PC-9 (cell line): ENCODE measurements around the gene PTPRC. TPM values are rescaled to one million over a fixed set of nuclear protein-coding genes. Genes with fewer than 3 reads are reported as not detected.

Experiments used
- BruUV-seq: library from RNA; stranded (reverse); fragments of 400-500 nt; replicated peaks from 2 replicates; lab custom pipeline; 2021; lab: Mats Ljungman, UMichigan
- CTCF ChIA-PET: fragments of 300-600 bp; sonication (Branson Sonifier 250); formaldehyde crosslinking; loops from one replicate; lab custom pipeline; 2022; ENCODE audit warnings: antibody characterized with exemption; lab: Charles Lee
- POLR2A ChIA-PET: fragments of 300-600 bp; sonication (Branson Sonifier 250); formaldehyde crosslinking; loops from one replicate; lab custom pipeline; 2022; ENCODE audit warnings: antibody characterized with exemption; ENCODE audit not compliant: unreplicated experiment; lab: Charles Lee
- DNase-seq, 2 experiments: peaks; one replicate each; pipeline versions ENCODE4 v3.0.0 to v3.0.0-alpha.2; 2015 to 2022; ENCODE audit warnings: mixed read lengths in 1 of 2
- H2AFZ ChIP-seq: fragments of 200-600 bp; sonication (generic); 2 replicates; pipeline ENCODE4 v1.8.1; 2017; ENCODE audit warnings: antibody characterized with exemption
- H3F3A ChIP-seq: fragments of 200-600 bp; sonication (generic); 2 replicates; pipeline ENCODE4 v1.8.1; 2017; ENCODE audit warnings: antibody characterized with exemption, mild to moderate bottlenecking, low read depth; ENCODE audit not compliant: insufficient read depth
- H3K27ac ChIP-seq: fragments of 200-600 bp; sonication (generic); 2 replicates; pipeline ENCODE4 v1.6.1; 2016; ENCODE audit warnings: mixed run types
- H3K27me3 ChIP-seq: fragments of 200-600 bp; sonication (generic); 2 replicates; pipeline ENCODE4 v1.6.1; 2016; ENCODE audit warnings: low read depth, mixed run types; ENCODE audit not compliant: insufficient read depth
- H3K36me3 ChIP-seq: fragments of 200-600 bp; sonication (generic); 2 replicates; pipeline ENCODE4 v1.6.1; 2016; ENCODE audit warnings: low read depth, mixed run types
- H3K4me1 ChIP-seq: fragments of 200-600 bp; sonication (generic); replicated peaks from 2 replicates; pipeline ENCODE4 v1.6.1; 2016; ENCODE audit warnings: mixed run types; ENCODE audit not compliant: insufficient read depth
- H3K4me2 ChIP-seq: fragments of 200-600 bp; sonication (generic); 2 replicates; pipeline ENCODE4 v1.6.1; 2017; ENCODE audit warnings: mixed run types
- H3K4me3 ChIP-seq: fragments of 200-600 bp; sonication (generic); 2 replicates; pipeline ENCODE4 v1.6.1; 2016; ENCODE audit warnings: mixed run types
- H3K79me2 ChIP-seq: fragments of 200-600 bp; sonication (generic); 2 replicates; pipeline ENCODE4 v1.6.1; 2017; ENCODE audit warnings: low read depth, mixed run types
- H3K9me2 ChIP-seq: fragments of 200-600 bp; sonication (generic); 2 replicates; pipeline ENCODE4 v1.8.1; 2017; ENCODE audit warnings: mild to moderate bottlenecking; ENCODE audit not compliant: insufficient read depth
- H3K9me3 ChIP-seq: fragments of 200-600 bp; sonication (generic); 2 replicates; pipeline ENCODE4 v1.8.1; 2016; ENCODE audit warnings: low read depth; ENCODE audit not compliant: insufficient read depth
- H4K20me1 ChIP-seq: fragments of 200-600 bp; sonication (generic); 2 replicates; pipeline ENCODE4 v1.8.1; 2017; ENCODE audit not compliant: insufficient read depth
- EZH2 ChIP-seq: fragments of 200-600 bp; sonication (generic); IDR thresholded peaks from 2 replicates; pipeline ENCODE4 v1.8.0; 2017; ENCODE audit warnings: antibody characterized with exemption, low read depth
- intact Hi-C: fragments of 100-400 bp; cut with micrococcal nuclease; formaldehyde crosslinking; loops from one replicate; pipeline ENCODE4 v1.10.0; 2022; ENCODE audit not compliant: unreplicated experiment
- total RNA-seq: library from RNA; stranded (reverse); gene quantifications from 2 replicates; pipeline ENCODE4 v1.2.3, GENCODE V29; 2021
- TF ChIP-seq, protein P1 (sequence below): fragments of 200-600 bp; sonication (generic); conservative IDR thresholded peaks from 2 replicates; pipeline ENCODE4 v1.6.1; 2017; ENCODE audit warnings: mixed run types, antibody characterized with exemption, mild to moderate bottlenecking, moderate library complexity

The PTPRC gene
- total RNA-seq, 1 experiment from 2014 or later, result 0.79 TPM

DNA sequence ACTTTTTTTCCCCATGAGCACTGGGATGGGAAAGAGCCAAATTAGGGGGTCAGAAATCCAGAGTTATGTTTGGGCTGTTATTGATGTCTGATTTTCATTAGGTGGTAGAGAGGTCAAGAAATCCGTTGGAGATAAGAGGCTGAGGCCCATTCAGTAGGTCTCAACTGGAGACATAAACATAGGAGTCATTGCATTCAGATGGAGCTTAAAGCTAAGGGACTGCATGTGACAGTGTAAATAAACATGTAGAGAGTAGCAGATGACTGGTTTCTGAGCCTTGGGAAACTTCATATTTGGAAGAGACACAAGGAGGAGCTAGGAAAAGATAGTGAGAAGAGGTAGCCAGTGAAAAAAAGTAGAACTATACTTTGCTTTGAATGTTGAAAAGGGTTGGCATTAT is 11.7 kb downstream of the PTPRC start:
- POLR2A ChIA-PET, result no interaction called here
- no peaks in the 10 kb centered on the region for H3K9me3 ChIP-seq
- intact Hi-C loops, result no loop called here
- H3K4me1 ChIP-seq, result no peaks in the 10 kb centered on the region
- H3K79me2 ChIP-seq, result no peaks in the 10 kb centered on the region
- no peaks in the 10 kb centered on the region for H3K36me3 ChIP-seq
- H2AFZ ChIP-seq, result no peak overlapping the region
- no peak overlapping the region for H3K4me2 ChIP-seq
- H3K4me3 ChIP-seq, result no peak overlapping the region
- H3K9me2 ChIP-seq, result no peaks in the 10 kb centered on the region
- H3K27ac ChIP-seq, result no peak overlapping the region
- no TSS peak for BruUV-seq
- no peaks in the 10 kb centered on the region for H3K27me3 ChIP-seq
- CTCF ChIA-PET, result no interaction called here
- no peaks in the 10 kb centered on the region for H3F3A ChIP-seq
- no peaks in the 10 kb centered on the region for H4K20me1 ChIP-seq
- TF ChIP-seq, protein P1, sequence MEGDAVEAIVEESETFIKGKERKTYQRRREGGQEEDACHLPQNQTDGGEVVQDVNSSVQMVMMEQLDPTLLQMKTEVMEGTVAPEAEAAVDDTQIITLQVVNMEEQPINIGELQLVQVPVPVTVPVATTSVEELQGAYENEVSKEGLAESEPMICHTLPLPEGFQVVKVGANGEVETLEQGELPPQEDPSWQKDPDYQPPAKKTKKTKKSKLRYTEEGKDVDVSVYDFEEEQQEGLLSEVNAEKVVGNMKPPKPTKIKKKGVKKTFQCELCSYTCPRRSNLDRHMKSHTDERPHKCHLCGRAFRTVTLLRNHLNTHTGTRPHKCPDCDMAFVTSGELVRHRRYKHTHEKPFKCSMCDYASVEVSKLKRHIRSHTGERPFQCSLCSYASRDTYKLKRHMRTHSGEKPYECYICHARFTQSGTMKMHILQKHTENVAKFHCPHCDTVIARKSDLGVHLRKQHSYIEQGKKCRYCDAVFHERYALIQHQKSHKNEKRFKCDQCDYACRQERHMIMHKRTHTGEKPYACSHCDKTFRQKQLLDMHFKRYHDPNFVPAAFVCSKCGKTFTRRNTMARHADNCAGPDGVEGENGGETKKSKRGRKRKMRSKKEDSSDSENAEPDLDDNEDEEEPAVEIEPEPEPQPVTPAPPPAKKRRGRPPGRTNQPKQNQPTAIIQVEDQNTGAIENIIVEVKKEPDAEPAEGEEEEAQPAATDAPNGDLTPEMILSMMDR, result no peak
- TF ChIP-seq EZH2, result no peak
- no peak for DNase-seq

DNA sequence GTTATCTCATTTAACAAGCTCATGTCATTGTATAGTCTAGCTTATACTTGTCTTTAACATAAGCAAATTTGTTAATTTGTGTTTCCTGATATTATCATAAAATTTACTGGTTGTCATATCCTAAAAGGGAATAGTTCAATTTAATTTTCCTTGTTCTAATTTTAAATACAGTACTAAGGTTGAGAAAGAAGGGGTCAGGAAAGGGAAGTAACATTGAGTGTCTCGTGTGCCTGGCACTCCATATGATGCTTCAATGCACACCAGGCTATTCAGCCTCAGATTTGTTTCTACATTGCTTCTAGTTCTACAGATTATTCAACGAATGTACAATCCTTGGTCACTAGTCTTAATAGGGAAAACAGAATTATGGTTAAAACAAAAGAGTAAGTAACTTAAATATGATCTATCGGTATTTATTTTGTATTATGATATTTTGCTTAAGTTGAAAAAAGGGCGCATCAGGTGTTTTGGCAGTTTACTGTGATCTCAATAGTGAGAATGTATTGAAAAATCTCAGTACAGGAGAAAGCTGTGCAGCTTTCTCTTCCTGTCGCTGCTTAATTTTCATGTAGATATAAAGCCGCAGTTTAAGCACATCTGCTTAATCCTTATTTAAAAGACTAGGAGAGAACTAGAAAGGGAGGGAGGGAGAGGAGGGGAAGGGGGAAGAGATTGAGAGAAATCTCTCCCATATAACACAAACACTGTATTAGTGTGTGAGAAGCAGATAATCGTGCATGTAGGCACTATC is 13.0 kb downstream of the PTPRC start:
- no peak for DNase-seq
- no TSS peak for BruUV-seq
- Histone ChIP-seq H4K20me1 (no peaks in the 10 kb centered on the region), H3K36me3 (no peaks in the 10 kb centered on the region), H3K9me2 (no peaks in the 10 kb centered on the region), H3K27me3 (no peaks in the 10 kb centered on the region), H3K79me2 (no peaks in the 10 kb centered on the region), H3K4me3 (no peak overlapping the region), H3K9me3 (no peaks in the 10 kb centered on the region), H3K27ac (no peak overlapping the region), H2AFZ (no peak overlapping the region), H3K4me1 (peaks cover 8% of the 10 kb centered on the region), H3F3A (no peaks in the 10 kb centered on the region; the same call in 1 of the 2 replicates), H3K4me2 (no peak overlapping the region)
- intact Hi-C loops, result no loop called here
- ChIA-PET POLR2A (no interaction called here), CTCF (no interaction called here)
- TF ChIP-seq EZH2, result no peak
- TF ChIP-seq, protein P1, result no peak

- ChIA-PET POLR2A (no interaction called here), CTCF (no interaction called here)
- no peak overlapping the region for H3K27ac ChIP-seq
- no peak overlapping the region for H3K4me2 ChIP-seq
- DNase-seq, result no peak
- no peak for TF ChIP-seq EZH2
- TF ChIP-seq, protein P1, result no peak
- no peak overlapping the region for H2AFZ ChIP-seq
- H3K36me3 ChIP-seq, result no peaks in the 10 kb centered on the region
- H3K79me2 ChIP-seq, result no peaks in the 10 kb centered on the region
- H3K9me2 ChIP-seq, result no peaks in the 10 kb centered on the region
- no peak overlapping the region for H3K4me3 ChIP-seq
- no peaks in the 10 kb centered on the region for H3K9me3 ChIP-seq
- no TSS peak for BruUV-seq
- peaks cover 27% of the 10 kb centered on the region for H3K4me1 ChIP-seq
- no peaks in the 10 kb centered on the region for H3K27me3 ChIP-seq
- intact Hi-C loops, result no loop called here
- peaks cover 19% of the 10 kb centered on the region for H3F3A ChIP-seq
- no peaks in the 10 kb centered on the region for H4K20me1 ChIP-seq
Measured at GRCh38 chr1:198653808-198654413, 15.1 kb downstream of the PTPRC start.
